Esophagus muscularis mucosa (tissue), 4 donors: Measurements from ENCODE around the gene CRYGN.

Experiments used
- CTCF ChIP-seq, 3 experiments: fragments of 200-600 bp in 2 of 3; fragments of 450-650 bp in 1 of 3; sonication (generic) in 2 of 3; IDR thresholded peaks; one replicate each; pipeline ENCODE4 v1.5.1; 2017 to 2019; ENCODE audit warnings: antibody characterized with exemption in 3 of 3, mild to moderate bottlenecking in 2 of 3, moderate library complexity in 1 of 3
- EP300 ChIP-seq: sonication (generic); formaldehyde crosslinking; IDR thresholded peaks from one replicate; pipeline ENCODE4 v1.6.1; 2017; ENCODE audit warnings: antibody characterized with exemption
- POLR2A ChIP-seq: fragments of 450-650 bp; IDR thresholded peaks from one replicate; pipeline ENCODE4 v1.6.1; 2017; ENCODE audit warnings: antibody characterized with exemption, moderate library complexity, mild to moderate bottlenecking, low read depth

- TF ChIP-seq CTCF (IDR thresholded peaks at IDR 0.05), result no peak
- TF ChIP-seq EP300, result no peak
- no peak for TF ChIP-seq POLR2A
Observed at GRCh38 chr7:151392002-151392401, 47.9 kb downstream of the CRYGN start.
